ENCODE results near the gene CDH26.

GRCh38 chr20:60035486-60035885 lies 77.3 kb downstream of the CDH26 start:
- TF ChIP-seq CTCF (conservative IDR thresholded peaks at IDR 0.05): no peak
- TF ChIP-seq ZFX (IDR thresholded peaks at IDR 0.05): no peak

All from C4-2B (cell line).